Fibroblast of the conjunctiva (primary cell): ENCODE measurements around the gene GASK1A.
"Not testable (repeated sequence)": the region's sequence is repeated elsewhere in the genome, so short reads cannot be mapped to it uniquely, and the experiment has no call there.

Experiments
- DNase-seq: peaks from one replicate; pipeline ENCODE4 v3.0.0-alpha.2; 2010; ENCODE audit warnings: low read depth

The GASK1A gene

GRCh38 chr3:43032646-43033628 lies 53.8 kb downstream of the GASK1A start:
- DNase-seq: no peak

DNA sequence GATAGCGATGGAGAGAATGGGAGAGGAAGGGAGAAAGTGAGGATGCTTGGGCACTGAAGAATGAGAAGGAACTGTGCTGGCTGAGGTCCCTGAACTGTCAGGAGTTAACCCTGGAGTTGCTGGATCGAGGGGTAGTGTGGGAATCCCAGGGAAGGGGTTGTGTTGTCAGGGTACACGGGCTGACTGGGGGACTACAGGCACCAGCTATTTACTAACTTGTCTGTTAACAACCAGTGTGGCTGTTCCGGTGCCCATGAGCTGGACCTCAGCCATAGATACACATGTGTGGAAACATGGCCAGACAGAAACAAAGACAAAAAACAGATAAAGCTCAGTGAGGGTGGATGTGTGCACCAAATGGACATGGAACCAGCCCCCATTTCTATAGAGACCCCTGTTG lies 55.1 kb downstream of the GASK1A start:
- no peak for DNase-seq

DNA sequence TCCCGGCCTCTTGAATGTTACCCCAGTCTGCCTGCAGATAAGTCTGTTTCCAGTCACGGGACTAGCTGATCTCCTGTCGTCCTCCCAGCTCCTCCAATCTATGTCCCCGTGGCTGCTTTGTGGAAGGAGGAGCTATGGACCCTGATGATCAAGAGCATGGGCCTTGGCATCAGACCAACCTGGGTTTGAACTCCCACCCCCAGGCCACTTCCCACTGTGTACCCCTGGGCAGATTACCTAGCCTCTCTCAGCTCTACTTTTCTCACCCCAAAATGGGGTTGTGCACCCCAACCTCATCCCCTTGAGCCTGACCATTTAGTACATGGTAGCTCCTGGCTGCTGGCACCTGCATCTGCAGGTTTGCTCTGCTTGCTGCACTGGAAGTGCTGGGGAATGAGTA lies 55.8 kb downstream of the GASK1A start:
- no peak for DNase-seq

DNA sequence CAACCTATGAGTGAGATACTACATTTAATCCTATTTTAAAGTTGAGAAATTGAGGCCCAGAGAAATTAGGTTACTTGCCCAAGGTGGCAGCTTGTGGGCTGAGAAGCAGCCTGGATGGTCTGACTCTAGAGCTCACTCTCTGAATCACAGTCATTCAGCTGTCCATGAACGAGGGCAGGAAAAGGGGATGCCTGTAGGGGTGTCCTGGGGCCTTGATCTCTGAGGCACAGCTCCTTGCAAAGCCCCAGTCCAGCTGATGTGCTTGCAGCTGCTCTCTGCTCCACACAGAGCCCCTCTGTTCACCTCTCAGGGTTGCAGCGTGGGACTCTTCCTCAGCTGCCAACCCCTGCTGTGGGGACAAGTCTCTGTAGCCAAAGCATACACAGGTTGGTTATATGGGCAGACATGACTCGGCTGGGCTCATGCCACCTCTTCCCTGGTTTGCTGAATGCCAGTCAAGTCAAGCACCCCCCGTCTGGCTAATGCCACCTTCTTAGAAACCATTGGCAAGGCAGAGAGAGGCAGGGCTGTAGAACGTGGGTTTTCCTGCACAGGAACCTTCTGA lies 56.8 kb downstream of the GASK1A start:
- no peak for DNase-seq

DNA sequence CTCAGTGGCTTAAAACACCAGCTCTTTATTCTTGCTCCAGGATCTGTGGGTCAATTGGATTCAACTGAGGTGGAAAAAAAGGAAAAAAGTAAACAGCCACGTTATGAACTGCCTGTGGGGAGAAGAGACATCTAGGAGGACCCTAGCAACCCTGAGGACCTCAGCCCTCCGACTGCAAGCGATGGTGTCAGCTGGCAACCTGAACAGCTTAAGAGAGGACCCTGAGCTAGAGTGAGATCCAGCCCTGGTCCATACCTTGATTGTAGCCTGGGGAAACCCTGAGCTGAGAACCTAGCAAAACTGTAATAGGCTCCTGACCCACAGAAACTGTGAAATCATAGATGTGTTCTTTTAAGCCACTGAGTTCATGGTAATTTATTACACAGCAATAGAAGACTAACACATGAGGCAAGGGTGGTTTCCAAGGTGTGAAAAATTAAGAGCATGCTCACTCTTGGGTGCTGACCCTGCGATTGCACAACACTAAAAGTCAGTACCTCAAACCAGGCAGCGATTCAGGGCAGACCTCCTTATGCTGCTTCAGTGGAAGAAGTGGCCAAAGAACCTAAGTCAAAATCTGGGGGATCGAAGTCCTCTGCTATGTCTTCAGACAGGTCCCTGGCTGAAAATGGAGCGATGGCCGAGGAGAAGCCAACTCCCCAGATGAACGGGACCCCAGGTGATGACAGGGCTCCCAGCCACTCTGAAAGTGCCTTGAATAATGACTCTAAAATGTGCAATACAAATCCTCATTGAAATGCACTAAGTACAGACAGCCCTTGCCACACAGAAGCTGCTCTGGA lies 57.7 kb downstream of the GASK1A start:
- no peak for DNase-seq

GRCh38 chr3:43038010-43038409 lies 58.9 kb downstream of the GASK1A start:
- no peak for DNase-seq

DNA sequence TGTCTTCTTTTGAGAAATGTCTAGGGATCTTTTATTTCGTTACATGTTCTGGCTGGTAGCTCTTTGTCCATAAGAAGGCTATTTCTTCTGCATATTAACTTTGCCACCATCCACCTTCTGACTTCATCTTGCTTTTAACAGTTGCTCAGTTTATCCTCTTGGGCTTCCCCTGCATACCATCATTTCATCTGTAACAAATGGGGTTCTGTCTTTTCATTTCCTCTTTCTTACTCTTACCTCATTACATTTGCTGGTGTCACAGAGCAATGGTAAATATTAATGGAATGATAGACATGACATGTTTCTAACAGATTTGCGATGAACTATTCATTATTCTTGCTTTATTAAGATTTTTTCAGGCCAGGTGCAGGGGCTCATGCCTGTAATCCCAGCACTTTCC lies 62.4 kb downstream of the GASK1A start:
- DNase-seq: no peak

- no peak for DNase-seq
These were observed 64.1 kb downstream of the GASK1A start for GRCh38 chr3:43043071-43043766.

DNA sequence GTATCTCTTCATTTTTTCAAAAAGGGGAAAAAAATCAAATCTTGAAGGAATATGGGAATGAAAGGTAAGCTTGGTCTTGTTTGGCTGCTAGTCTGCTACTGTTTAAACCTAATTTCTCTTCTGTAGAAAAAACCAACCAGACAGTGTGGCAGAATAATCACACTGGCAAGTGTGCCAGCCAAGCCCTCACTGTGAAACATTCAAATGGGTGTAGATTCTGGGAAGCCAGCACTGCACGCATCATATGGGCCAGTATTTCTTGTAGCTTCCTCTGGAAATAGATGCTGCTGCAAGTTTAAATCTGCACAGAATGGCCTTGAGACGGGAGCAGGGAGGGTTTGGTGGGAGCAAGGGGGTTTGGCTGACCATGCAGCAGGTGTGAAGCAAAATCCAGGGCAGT lies 64.7 kb downstream of the GASK1A start:
- no peak for DNase-seq

- not testable (repeated sequence) for DNase-seq
These were observed 66.0 kb downstream of the GASK1A start for GRCh38 chr3:43045079-43045478.

DNA sequence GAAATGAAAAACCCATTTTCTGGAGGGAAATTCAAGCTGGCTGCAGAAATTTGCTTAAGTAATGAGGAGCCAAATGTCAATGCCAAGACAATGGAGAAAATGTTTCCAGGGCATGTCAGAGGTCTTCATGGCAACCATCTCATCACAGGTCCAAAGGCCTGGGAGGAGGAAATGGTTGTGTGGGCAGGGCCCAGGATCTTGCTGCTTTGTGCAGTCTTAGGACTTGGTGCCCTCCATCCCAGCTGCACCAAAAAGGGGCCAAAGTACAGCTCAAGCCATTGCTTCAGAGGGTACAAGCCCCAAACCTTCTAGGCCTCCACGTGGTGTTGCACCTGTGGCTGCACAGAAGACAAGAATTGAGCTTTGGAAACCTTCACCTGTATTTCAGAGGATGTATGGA lies 67.5 kb downstream of the GASK1A start:
- no peak for DNase-seq

- DNase-seq: no peak
These were observed 69.4 kb downstream of the GASK1A start for GRCh38 chr3:43048470-43048869.

DNA sequence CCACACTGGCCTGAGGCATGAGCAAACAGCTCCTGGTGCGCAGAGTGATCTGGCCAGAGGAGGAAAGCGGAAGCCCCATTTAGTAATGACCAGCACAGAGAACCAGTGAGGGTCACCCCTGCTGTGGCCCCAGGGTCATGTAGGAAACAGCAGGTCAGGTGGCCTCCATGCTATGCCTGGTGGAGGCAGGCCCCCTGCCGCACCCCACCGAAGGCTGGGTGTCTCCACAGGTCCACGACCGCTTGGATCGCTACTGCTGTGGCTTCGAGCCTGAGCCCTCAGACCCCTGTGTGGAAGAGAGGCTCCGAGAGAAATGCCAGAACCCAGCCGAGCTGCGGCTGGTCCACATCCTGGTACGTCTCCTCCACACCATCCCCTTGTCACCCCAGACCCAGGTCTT lies 74.2 kb downstream of the GASK1A start:
- no peak for DNase-seq

GRCh38 chr3:43054754-43055153 lies 75.6 kb downstream of the GASK1A start:
- no peak for DNase-seq

GRCh38 chr3:43055393-43055792 lies 76.3 kb downstream of the GASK1A start:
- no peak for DNase-seq

- no peak for DNase-seq
These were observed 77.0 kb downstream of the GASK1A start for GRCh38 chr3:43055806-43056770.

- no peak for DNase-seq
These were observed 80.3 kb downstream of the GASK1A start for GRCh38 chr3:43059456-43059855.

DNA sequence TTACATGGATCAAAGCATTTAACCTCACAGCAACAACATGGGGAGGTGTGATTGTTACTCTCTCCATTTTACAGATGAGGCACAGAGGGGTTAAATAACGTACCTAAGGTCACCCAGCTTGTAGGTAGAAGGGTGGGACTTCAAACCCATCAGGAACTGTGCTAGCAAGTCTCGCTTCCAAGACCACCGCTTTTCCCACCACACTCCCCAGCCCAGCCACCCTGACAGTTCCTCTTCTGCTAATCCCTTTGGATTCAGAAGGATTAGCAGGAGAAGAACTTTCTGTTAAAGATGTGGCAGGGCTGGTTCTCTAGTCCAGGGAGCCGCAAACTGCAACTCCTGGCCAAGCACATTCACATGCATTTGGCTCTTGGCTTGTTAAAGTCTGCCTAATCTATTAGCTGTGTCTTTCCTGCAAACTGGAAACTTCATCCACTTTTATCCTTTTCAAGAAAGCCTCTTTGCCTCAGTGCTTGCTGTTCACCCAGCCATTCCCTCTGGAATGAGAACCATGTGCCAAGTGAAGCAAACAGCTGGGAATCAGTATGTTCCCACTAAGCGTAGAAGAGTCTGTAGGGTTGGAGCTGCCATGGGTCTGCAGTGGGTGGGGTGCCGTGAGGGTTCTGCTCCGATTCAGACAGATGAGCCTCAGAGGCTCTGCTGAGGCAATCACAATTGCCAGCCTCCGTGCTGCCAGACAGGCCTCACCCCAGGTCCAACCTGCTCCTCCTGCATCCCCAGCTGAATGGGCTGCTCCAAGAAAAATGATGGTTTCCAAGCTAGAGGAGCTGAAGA lies 82.2 kb downstream of the GASK1A start:
- DNase-seq: no peak

DNA sequence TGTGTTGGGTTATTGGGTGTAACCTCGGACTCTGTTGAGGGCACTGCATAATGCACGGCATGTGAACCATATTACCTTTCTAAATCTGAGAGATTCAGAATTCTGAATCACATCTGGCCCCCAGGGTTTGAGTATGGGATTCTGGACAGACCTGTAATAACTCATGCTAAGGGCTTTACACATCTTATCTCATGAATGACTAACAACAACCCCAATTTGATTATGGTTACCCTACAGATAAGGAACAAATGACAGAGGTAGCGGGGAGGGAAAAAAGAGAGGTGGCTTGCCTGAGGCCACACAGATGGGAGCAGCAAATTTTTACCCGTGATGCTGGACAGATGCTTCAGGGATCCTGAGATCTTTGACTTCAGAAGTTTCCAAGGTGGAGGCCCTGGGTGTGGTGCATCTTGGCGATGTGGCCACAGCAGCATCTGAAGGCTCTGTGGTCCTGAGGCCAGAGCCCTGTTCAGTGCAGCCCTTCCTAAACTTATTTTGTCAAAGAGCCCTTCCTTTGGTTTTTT lies 83.0 kb downstream of the GASK1A start:
- no peak for DNase-seq

- DNase-seq: no peak
These were observed 83.5 kb downstream of the GASK1A start for GRCh38 chr3:43062564-43063040.
